GM10266 (cell line): Measurements from ENCODE around the gene HDLBP.

Source experiments
- DNase-seq: peaks from one replicate; pipeline ENCODE4 v3.0.0; 2012; ENCODE audit errors: extremely low spot score
- TF ChIP-seq, protein P1 (sequence below): IDR thresholded peaks from 2 replicates; pipeline ENCODE4 v1.5.1; 2012; ENCODE audit warnings: mild to moderate bottlenecking, low read depth; ENCODE audit not compliant: control insufficient read depth, insufficient read depth; ENCODE audit errors: missing control alignments

Gene HDLBP

DNA sequence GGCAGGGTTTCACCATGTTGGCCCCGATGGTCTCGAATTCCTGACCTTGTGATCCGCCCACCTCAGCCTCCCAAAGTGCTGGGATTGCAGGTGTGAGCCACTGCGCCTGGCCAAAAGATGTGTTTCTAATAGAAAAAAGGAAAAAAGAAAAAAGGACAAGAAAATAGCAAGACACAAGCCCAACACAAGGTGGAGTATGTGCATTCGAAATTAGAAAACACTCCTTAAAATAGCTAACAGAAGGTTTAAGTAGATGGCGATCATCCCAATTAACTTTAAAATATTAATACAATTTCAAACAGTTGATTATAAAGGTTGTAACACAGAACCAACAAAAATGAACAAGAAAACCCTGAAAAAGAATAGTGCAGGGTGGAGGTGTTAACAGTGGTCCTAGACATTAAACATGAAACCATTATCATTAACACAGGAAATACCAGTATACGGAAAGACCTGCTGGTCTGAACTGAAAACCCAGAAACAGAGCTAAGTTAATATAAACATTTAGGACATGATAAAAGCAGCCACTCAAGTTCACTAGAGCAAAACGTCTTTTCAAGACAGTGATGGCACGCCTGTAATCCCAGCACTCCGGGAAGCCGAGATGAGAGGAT lies 57.9 kb downstream of the HDLBP start:
- no peak for DNase-seq
- TF ChIP-seq, protein P1, sequence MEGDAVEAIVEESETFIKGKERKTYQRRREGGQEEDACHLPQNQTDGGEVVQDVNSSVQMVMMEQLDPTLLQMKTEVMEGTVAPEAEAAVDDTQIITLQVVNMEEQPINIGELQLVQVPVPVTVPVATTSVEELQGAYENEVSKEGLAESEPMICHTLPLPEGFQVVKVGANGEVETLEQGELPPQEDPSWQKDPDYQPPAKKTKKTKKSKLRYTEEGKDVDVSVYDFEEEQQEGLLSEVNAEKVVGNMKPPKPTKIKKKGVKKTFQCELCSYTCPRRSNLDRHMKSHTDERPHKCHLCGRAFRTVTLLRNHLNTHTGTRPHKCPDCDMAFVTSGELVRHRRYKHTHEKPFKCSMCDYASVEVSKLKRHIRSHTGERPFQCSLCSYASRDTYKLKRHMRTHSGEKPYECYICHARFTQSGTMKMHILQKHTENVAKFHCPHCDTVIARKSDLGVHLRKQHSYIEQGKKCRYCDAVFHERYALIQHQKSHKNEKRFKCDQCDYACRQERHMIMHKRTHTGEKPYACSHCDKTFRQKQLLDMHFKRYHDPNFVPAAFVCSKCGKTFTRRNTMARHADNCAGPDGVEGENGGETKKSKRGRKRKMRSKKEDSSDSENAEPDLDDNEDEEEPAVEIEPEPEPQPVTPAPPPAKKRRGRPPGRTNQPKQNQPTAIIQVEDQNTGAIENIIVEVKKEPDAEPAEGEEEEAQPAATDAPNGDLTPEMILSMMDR = no peak

DNA sequence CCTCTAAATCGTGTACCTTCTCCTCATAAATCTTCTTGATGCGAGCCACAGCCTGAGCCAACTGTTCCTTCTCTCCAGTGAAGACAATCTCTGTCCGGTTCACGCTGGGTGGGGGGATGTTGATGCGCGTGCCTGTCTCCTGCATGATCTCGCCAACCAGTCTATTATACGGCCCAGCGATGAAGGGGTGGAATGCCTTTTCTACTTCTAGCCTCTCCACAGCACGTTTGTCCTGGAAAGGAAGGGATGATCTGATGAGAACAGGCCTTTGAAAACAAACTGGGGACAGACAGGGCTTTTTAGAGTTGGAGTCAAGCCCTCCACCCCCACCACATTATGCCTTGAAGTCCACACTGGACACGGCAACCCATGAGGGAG lies 59.3 kb downstream of the HDLBP start:
- TF ChIP-seq, protein P1 = no peak
- no peak for DNase-seq

DNA sequence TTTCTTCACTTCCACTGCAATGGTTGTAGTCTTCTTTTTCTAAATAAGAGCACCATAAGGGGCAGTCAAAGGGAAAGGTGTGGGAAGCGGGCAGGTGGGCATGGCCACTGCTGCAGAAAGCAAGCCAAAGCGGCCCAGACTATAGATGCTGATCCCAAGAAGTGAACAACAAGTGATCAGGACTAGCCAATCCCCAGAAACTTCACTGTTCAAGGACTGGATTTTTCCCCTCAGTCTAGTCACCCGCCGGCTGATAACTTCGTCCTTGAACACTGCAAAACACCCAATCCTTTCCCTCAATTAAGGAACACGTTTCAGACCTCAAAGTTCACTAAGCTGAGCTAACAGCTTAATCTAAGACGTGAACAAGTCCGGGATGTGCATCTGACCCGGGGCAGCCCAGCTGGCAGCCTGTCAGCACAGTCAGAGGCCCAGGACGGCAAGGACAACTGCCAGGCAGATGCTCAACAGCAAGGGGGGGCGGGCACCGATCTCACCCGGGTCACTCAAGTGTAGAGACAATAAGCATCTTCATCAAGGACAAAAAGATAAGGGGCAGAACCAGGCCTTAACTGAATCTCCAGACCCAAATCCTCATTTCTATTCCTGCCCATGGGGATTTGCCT lies 59.8 kb downstream of the HDLBP start:
- DNase-seq = no peak
- TF ChIP-seq, protein P1 = no peak

DNA sequence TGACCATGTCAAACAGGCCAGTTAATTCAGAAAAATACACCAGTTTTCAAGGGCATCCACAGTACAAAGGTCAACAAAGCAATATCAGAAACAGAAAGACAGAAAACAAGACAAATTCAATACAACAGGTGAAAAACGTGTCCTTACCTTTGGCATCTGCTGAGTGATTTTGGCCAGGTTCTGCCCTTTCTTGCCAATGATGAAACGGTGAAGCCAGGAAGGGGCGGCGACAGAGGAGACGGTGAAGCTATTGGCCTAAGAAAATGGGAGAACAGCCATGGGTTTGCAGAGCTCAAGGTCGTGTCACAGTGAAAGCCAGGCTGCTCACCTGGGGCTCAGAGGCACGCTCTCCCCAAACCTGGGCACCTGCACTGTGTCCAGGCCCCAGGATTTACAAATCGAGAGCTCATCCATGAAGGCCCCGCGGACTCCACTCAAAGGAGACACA lies 60.5 kb downstream of the HDLBP start:
- DNase-seq = no peak
- TF ChIP-seq, protein P1 = no peak

DNA sequence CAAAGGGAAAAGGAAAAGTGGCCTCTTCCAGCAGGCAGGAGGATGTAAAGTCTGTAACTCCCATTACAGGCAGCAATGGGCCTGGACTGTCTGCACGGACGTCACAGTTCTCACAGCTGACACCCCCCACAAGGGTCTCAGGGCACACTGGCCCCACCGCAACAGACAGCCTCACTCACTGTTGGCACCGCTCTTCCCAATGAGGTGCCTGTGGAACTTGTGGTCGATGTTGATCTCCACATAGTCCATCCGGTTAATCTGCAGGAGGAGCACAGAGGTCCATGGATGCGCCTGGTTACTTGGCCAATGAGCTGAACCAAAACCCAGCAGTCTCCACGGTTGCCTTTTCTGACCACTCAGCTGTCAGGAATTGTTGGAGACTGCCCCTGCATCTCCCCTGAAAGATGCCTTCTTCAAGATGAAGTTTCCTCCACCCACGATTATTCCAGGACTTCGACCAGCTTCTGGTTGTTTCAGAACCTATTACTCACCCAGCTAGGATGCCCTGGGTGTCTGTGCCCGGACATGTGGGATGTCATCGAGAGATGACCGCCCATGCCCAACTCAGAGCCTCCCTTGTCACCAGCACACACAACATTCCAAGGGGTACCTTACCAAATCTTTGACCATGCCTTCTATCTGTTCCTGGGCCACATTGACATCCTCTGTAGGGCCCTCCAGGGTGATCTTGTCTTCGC lies 62.5 kb downstream of the HDLBP start:
- TF ChIP-seq, protein P1 = no peak
- no peak for DNase-seq

DNA sequence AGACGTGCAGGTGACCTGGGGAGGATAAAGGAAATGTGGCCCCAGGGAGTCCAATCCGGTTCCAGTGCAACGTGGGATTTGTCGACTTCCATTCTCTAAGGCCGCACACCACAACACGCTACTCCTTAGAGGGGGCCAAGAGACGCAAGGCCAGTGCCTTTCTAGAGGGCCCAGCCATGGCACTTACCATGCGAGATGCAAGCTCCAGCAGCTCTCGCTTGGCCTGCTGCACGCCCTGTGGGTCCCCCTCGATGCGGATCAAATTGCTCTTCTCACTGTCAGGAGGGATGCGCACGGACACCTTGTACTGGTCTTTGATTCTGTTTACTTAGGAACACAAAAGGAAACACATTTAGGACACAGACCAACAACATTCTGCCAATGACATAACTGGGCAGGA lies 65.8 kb downstream of the HDLBP start:
- TF ChIP-seq, protein P1 = no peak
- DNase-seq = no peak

DNA sequence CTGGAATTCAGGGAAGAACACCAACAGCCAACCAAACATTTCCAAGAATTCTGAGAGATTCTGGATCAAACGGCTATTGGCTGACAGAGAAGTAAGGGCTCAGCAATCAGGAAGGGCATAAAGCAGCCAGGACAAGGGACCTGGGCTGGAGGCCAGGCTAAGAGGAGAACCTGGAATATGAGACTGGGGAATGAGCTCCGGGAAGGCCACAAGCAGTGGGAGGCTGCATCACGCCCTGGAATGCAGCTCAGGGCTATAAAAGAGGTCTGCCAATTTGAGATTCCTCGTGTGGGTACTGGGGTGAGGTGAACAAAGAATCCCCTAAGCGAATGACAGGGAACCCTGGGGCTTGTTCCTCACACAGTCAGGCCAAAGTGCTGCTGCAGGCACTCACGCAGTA lies 66.6 kb downstream of the HDLBP start:
- DNase-seq = no peak
- TF ChIP-seq, protein P1 = no peak
